Omental fat pad (tissue), 4 donors: ENCODE data around the gene SLC48A1. TPM values are rescaled to one million over a fixed set of nuclear protein-coding genes. Genes with fewer than 3 reads are reported as not detected.

Experiments used
- ATAC-seq: fragments of 150-250 bp; one replicate; pipeline ENCODE4 v1.9.1; 2016; ENCODE audit warnings: mild to moderate bottlenecking, moderate library complexity; ENCODE audit not compliant: low FRiP score
- DNase-seq: peaks from one replicate; pipeline ENCODE4 v3.0.0-alpha.2; 2019; ENCODE audit warnings: low spot score
- CTCF ChIP-seq, 3 donors: fragments of 450-650 bp; IDR thresholded peaks; one replicate each; pipeline ENCODE4 v1.5.1; 2016 to 2017; ENCODE audit warnings: antibody characterized with exemption in 3 of 3, mild to moderate bottlenecking in 3 of 3, moderate library complexity in 2 of 3
- total RNA-seq, 4 donors: library from RNA; depleted of rRNA; stranded (reverse); fragments of >200 nt; gene quantifications; one replicate each; pipeline ENCODE4 v1.1.0, GENCODE V29; 2016

SLC48A1 gene
- total RNA-seq, 4 donors from 2014 or later, result 27.6 to 50.3 (median 48.1) TPM

DNA sequence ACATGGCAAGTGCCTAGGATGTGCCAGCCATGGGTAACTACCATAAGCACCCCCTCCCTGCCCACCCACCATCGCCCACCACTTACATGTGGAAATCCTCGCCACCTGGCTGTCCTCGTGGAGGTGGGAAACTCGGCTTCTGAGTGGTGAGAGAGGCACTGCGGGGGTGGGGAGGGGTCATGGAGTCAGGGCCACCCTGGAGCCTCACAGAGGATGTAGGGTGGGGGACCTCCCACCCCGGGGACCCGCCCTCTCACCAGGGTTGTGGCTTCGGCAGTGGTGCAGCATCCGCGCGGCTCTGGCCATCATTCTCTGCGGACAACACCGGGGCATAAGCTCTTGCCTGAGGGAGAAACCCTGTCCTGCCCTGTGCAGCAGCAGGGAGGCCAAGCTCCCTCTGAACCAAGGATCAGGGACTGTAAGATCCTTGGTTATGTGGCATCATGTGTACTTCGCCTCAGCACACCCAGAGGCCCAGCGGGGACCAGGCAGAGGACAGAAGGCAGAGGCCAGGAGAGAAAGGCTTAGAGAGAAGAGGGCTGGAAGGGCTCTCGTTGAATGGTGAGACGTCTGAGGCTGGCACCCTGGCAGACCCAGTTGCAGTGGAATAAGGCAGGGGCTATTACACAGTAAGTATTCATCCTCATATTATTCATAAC is 35.0 kb upstream of the SLC48A1 start:
- DNase-seq (no peak), ATAC-seq (no peak)
- TF ChIP-seq CTCF (IDR thresholded peaks at IDR 0.05), result no peak

DNA sequence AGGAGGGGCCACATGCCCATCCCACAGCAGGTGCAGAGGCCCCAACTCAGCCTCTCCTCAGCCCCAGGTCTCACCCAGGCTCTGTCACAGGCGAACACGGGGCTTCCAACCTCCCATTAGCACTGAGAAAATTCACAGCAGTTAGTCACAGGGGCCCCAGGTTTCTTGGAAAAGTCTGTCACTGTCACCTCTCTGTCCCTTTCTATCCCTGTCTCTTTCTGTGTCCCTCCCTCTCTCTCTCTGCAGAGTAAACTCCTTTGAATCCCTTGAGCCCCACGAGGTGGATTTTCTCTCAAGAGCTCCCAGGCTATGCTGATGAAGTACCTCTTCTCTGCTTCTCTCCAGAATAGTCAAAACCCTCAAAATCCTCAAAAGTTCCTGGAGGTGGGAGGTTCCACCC is 33.7 kb upstream of the SLC48A1 start:
- ATAC-seq, result no peak
- no peak for TF ChIP-seq CTCF (IDR thresholded peaks at IDR 0.05)
- DNase-seq, result no peak

GRCh38 chr12:47739979-47740378 is 33.1 kb upstream of the SLC48A1 start:
- ATAC-seq (no peak), DNase-seq (no peak)
- no peak for TF ChIP-seq CTCF (IDR thresholded peaks at IDR 0.05)

DNA sequence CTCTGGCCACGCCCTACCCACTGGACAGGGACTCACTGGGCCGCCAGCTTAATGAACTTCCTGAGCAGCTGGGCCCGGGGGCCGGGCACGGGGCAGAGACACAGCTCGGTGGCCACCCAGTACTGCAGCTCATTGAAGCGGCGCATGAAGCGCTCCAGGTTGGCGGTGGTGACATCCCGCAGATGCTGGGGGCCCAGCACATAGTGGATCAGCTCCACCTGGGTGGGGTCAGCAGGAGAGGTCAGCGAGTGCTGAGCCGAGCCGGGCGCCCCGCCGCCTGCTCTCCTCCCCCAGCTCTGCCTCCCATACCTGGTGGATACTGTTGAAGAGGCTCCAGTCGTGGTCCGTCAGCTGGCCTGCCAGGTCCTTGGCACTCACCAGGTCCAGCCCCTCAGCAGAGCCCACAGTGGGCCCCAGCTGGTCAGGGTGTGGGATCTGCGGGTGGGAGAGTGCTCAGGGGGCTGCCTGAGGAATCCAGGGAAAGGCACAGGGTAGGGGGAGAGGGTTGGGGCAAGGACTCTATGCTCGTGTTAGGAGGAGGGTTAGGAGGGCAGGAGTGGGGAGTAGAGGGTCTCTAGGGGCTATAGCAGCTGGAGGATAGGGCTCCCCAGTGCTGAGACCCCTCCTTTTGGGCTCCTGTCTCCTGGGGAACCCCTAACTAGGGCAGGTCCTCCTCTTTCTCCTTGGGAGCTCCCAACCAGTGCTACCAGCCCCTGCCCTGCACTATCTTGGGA is 32.3 kb upstream of the SLC48A1 start:
- DNase-seq (no peak), ATAC-seq (peak; percentile 9)
- no peak for TF ChIP-seq CTCF (IDR thresholded peaks at IDR 0.05)

DNA sequence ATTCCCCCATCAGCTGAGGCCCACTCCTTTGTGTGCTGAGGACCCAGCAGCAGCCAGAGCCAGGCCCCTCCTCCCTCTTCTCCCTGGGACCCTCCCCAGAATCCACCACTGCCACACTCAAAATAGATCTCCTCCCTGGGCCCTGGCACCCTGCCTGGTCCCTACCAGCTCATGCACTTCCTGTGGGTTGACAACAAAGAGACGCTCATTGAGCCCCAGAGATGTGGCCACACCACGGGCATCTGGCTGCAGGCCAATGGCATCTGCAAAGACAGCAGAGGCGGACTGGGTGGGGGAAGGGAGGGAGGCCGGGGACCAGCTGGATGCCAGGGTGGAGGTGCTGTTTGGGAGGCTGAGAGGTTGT is 31.7 kb upstream of the SLC48A1 start:
- no peak for ATAC-seq
- peak; percentile 39 for DNase-seq
- no peak for TF ChIP-seq CTCF (IDR thresholded peaks at IDR 0.05)

DNA sequence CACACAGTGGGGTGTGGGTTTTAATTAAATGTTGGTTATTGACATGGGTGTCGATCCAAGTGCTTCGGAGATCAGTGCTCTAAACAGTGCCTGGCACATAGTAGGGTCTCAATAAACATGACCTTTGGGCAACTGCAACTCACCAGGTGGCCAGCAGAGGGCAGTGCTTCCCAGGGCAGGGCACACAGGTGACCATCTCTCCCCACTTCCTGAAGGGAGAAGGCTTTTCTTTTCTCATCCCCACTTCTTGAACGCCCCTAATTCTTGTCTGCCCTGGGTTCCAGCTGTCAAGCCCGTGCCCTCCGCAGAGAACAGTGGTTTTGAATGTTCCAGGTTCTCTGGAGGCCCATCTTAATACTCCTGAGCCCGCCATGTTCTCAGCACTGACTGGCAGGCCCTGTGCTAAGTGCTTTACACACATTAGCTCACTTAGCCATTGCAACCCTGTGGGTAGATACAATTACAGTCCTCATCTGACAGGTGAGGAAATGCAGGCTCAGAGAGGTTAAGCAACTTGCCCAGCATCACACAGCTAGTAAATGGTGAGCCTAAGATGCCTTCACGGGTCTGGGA is 30.7 kb upstream of the SLC48A1 start:
- DNase-seq (peak; percentile 80), ATAC-seq (no peak)
- TF ChIP-seq CTCF (IDR thresholded peaks at IDR 0.05), result peak in 2 of 3 donors; percentile 79 to 95
